Bronchial epithelial cell (primary cell): ENCODE results near the gene PBRM1. TPM values are rescaled to one million over a fixed set of nuclear protein-coding genes. Genes with fewer than 3 reads are reported as not detected.

Experiments
- DNase-seq: peaks from one replicate; pipeline ENCODE4 v3.0.0-alpha.2; 2010; ENCODE audit warnings: low read depth
- FAIRE-seq: peaks from 2 replicates; lab custom pipeline; 2011; peaks lifted over from hg19 to GRCh38; lab: Jason Lieb, UNC
- H3K27me3 ChIP-seq: 2 replicates; pipeline ENCODE4 v1.5.1; 2011; ENCODE audit warnings: low read length; ENCODE audit not compliant: control insufficient read depth, insufficient read depth
- H3K36me3 ChIP-seq: 2 replicates; pipeline ENCODE4 v1.5.1; 2011; ENCODE audit warnings: low read length; ENCODE audit not compliant: control insufficient read depth, insufficient read depth
- H3K4me3 ChIP-seq: 2 replicates; pipeline ENCODE4 v1.5.1; 2011; ENCODE audit warnings: mild to moderate bottlenecking, low read depth, low read length, control low read depth
- CTCF ChIP-seq: IDR thresholded peaks from 2 replicates; pipeline ENCODE4 v1.5.1; 2011; ENCODE audit warnings: mild to moderate bottlenecking, moderate library complexity, low read length, control low read depth, inconsistent platforms; ENCODE audit not compliant: insufficient read depth, severe bottlenecking
- total RNA-seq: library from RNA; depleted of rRNA; stranded (reverse); fragments of >200 nt; gene quantifications from 2 replicates; pipeline ENCODE4 v1.2.1, GENCODE V29; 2014

PBRM1 gene
- total RNA-seq, 1 donor from 2014 or later: 95.6 TPM

GRCh38 chr3:52516509-52517195, 169.1 kb downstream of the PBRM1 start:
- peaks cover 3% of the 10 kb centered on the region for H3K27me3 ChIP-seq

GRCh38 chr3:52515192-52515591, 170.5 kb downstream of the PBRM1 start:
- Histone ChIP-seq H3K4me3 (no peak overlapping the region), H3K36me3 (no peaks in the 10 kb centered on the region), H3K27me3 (peaks cover 9% of the 10 kb centered on the region)
- TF ChIP-seq CTCF: no peak
- DNase-seq: no peak
- no peak for FAIRE-seq

More at GRCh38 chr3:52516509-52517195, 169.1 kb downstream of the PBRM1 start:
- Histone ChIP-seq H3K4me3 (no peak overlapping the region), H3K36me3 (no peaks in the 10 kb centered on the region)
- FAIRE-seq (no peak), DNase-seq (no peak)
- no peak for TF ChIP-seq CTCF

GRCh38 chr3:52514576-52514975, 171.1 kb downstream of the PBRM1 start:
- Histone ChIP-seq H3K27me3 (peaks cover 9% of the 10 kb centered on the region), H3K36me3 (no peaks in the 10 kb centered on the region), H3K4me3 (no peak overlapping the region)
- DNase-seq (no peak), FAIRE-seq (no peak)
- no peak for TF ChIP-seq CTCF

- Histone ChIP-seq H3K4me3 (no peak overlapping the region), H3K36me3 (no peaks in the 10 kb centered on the region), H3K27me3 (peaks cover 11% of the 10 kb centered on the region)
- DNase-seq (no peak), FAIRE-seq (no peak)
- no peak for TF ChIP-seq CTCF
These were observed 172.4 kb downstream of the PBRM1 start for GRCh38 chr3:52513281-52513680.

- no peak for DNase-seq
- Histone ChIP-seq H3K4me3 (no peak overlapping the region), H3K27me3 (peaks cover 10% of the 10 kb centered on the region), H3K36me3 (no peaks in the 10 kb centered on the region)
- TF ChIP-seq CTCF: no peak
- FAIRE-seq: no peak
These were observed 173.0 kb downstream of the PBRM1 start for GRCh38 chr3:52512727-52513126.

- FAIRE-seq: no peak
- Histone ChIP-seq H3K4me3 (no peak overlapping the region), H3K36me3 (no peaks in the 10 kb centered on the region), H3K27me3 (peaks cover 7% of the 10 kb centered on the region)
- TF ChIP-seq CTCF: no peak
- DNase-seq: no peak
These were observed 173.6 kb downstream of the PBRM1 start for GRCh38 chr3:52512105-52512504.
